Right atrium auricular region (tissue), 2 donors: Measurements from ENCODE around the gene SETMAR. TPM values are rescaled to one million over a fixed set of nuclear protein-coding genes. Genes with fewer than 3 reads are reported as not detected.
"Not testable (repeated sequence)": the region's sequence is repeated elsewhere in the genome, so short reads cannot be mapped to it uniquely, and the experiment has no call there.

Source experiments
- DNase-seq: peaks from one replicate; pipeline ENCODE4 v3.0.0-alpha.2; 2019; ENCODE audit warnings: low spot score
- H3K27ac ChIP-seq, 2 donors: fragments of 200-600 bp; sonication (generic); 1 replicate in 1 of 2; 2 replicates in 1 of 2; pipeline ENCODE4 v1.5.1; 2016 to 2019
- H3K27me3 ChIP-seq, 2 donors: fragments of 200-600 bp; sonication (generic); one replicate each; pipeline versions ENCODE4 v1.5.1 to v1.6.0; 2017 to 2019
- H3K36me3 ChIP-seq: fragments of 200-600 bp; sonication (generic); one replicate; pipeline ENCODE4 v1.5.1; 2016
- H3K4me1 ChIP-seq, 2 donors: fragments of 200-600 bp; sonication (generic); one replicate each; pipeline versions ENCODE4 v1.5.1 to v1.6.0; 2017 to 2019
- H3K4me3 ChIP-seq, 2 donors: fragments of 200-600 bp; sonication (generic); 1 replicate in 1 of 2; 2 replicates in 1 of 2; pipeline ENCODE4 v1.5.1; 2017 to 2019; ENCODE audit warnings: mild to moderate bottlenecking in 1 of 2, moderate library complexity in 1 of 2
- H3K9me3 ChIP-seq, 2 donors: fragments of 200-600 bp; sonication (generic); one replicate each; pipeline ENCODE4 v1.5.1; 2019
- total RNA-seq, 2 donors: library from RNA; depleted of rRNA; stranded (reverse); fragments of >200 nt; gene quantifications; one replicate each; pipeline ENCODE4 v1.1.0, GENCODE V29; 2016
- TF ChIP-seq, protein P1 (sequence below), 2 donors: fragments of 200-600 bp; sonication (generic); IDR thresholded peaks; one replicate each; pipeline ENCODE4 v1.5.1; 2019; ENCODE audit warnings: antibody characterized with exemption in 2 of 2

SETMAR gene
- total RNA-seq, 2 donors from 2014 or later, result 13.5 to 18.5 TPM

DNA sequence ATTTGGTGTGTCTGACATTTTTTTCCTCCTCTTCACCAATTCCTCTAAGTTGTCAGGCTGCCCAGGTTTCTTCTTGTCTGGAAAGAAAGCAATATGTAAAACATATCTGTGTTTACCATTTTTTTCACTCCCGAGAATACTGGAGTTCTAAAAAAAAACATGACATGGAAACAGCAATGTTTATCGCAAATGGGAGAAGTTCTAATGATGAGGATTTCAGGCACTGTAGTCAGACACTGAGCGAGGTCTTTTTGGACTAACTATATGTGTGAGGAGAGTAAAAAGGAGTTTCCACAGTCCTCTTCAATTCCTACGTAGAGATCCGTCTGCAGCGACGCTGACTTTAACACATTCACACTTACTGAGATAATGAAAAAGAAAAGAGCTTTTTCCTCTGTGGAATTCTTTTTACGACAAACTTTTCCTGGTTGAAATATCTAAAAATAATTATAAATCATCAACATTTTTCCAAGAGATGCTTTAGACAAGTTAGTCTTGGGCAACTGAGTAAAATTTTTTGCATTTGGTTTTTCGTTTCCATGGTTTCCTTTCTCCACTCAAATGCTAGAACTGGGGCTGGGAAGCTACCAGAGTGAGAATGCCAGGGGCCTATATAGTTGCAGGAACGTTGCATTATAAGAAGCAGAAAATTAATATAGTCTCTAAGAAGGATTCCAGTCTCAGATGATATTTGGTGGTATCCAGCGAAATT is 8.4 kb upstream of the SETMAR start:
- H3K4me1 ChIP-seq, result no peaks in the 10 kb centered on the region
- no peaks in the 10 kb centered on the region for H3K27me3 ChIP-seq
- no peak overlapping the region for H3K27ac ChIP-seq
- TF ChIP-seq, protein P1, sequence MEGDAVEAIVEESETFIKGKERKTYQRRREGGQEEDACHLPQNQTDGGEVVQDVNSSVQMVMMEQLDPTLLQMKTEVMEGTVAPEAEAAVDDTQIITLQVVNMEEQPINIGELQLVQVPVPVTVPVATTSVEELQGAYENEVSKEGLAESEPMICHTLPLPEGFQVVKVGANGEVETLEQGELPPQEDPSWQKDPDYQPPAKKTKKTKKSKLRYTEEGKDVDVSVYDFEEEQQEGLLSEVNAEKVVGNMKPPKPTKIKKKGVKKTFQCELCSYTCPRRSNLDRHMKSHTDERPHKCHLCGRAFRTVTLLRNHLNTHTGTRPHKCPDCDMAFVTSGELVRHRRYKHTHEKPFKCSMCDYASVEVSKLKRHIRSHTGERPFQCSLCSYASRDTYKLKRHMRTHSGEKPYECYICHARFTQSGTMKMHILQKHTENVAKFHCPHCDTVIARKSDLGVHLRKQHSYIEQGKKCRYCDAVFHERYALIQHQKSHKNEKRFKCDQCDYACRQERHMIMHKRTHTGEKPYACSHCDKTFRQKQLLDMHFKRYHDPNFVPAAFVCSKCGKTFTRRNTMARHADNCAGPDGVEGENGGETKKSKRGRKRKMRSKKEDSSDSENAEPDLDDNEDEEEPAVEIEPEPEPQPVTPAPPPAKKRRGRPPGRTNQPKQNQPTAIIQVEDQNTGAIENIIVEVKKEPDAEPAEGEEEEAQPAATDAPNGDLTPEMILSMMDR (IDR thresholded peaks at IDR 0.05), result no peak
- DNase-seq, result no peak
- H3K9me3 ChIP-seq, result no peaks in the 10 kb centered on the region
- H3K4me3 ChIP-seq, result no peak overlapping the region
- H3K36me3 ChIP-seq, result no peaks in the 10 kb centered on the region

DNA sequence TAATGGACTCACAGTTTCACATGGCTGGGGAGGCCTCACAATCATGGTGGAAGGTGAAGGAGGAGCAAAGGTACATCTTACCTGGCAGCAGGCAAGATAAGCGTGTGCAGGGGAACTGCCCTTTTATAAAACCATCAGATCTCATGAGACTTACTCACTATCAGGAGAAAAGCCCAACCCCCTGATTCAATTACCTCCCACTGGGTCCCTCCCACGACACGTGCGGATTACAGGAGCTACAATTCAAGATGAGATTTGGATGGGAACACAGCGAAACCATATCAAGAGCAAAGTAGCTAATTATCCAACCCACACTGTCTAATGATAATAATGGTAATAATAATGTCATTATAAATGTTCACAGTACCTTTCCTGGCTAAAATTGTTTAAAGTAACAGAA is 6.7 kb upstream of the SETMAR start:
- H3K9me3 ChIP-seq, H3K36me3 ChIP-seq, H3K27me3 ChIP-seq, H3K27ac ChIP-seq, DNase-seq, H3K4me3 ChIP-seq, H3K4me1 ChIP-seq: not testable (repeated sequence)

DNA sequence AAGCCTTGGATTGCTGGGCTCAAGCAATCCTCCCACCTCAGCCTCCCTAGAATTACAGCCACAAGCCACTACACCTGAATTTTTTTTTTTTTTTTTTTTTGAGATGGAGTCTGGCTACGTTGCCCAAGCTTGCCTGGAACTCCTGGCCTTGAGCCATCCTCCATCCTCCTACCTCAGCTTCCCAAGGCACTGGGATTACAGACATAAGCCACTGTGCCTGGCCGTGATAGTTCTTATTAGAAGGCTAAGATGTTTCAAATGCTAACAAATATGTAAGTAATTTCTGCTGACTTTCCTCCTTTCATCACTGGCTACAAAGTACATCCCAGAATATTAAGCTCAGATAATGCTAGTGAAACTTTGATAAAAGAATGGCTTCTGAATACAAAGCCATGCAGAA is 5.7 kb upstream of the SETMAR start:
- DNase-seq, result no peak
- Histone ChIP-seq H3K9me3 (no peaks in the 10 kb centered on the region), H3K4me3 (no peak overlapping the region), H3K27me3 (no peaks in the 10 kb centered on the region), H3K27ac (no peak overlapping the region), H3K4me1 (no peaks in the 10 kb centered on the region), H3K36me3 (no peaks in the 10 kb centered on the region)
- TF ChIP-seq, protein P1 (IDR thresholded peaks at IDR 0.05), result no peak

DNA sequence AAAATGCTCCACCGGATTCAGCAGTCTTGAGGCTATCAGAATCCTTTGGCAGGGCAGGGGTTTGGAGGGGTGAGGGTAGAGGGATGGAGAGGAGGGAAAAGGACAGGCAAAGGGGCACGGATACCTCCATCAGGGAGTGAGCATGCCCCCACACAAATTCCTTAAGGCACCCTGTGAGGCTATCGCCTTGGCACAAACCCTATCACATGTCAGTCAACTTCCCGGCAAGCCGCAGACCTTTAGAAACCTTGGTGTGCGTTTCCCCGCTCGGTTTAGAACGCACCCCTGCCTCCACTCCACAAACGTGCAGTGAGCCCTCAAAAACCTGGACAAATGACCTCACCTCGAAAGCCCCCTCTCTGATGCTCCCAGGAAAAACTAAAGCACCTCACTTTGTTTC is 422 bp upstream of the SETMAR start:
- TF ChIP-seq, protein P1 (IDR thresholded peaks at IDR 0.05), result no peak
- peak overlapping the region; percentile 64 to 70 for H3K4me3 ChIP-seq
- peaks cover 0 to 39% of the 10 kb centered on the region in 2 donors for H3K4me1 ChIP-seq
- no peak for DNase-seq
- H3K27me3 ChIP-seq, result no peaks in the 10 kb centered on the region
- peak overlapping the region; percentile 93 for H3K27ac ChIP-seq
- no peaks in the 10 kb centered on the region for H3K36me3 ChIP-seq
- no peaks in the 10 kb centered on the region for H3K9me3 ChIP-seq

DNA sequence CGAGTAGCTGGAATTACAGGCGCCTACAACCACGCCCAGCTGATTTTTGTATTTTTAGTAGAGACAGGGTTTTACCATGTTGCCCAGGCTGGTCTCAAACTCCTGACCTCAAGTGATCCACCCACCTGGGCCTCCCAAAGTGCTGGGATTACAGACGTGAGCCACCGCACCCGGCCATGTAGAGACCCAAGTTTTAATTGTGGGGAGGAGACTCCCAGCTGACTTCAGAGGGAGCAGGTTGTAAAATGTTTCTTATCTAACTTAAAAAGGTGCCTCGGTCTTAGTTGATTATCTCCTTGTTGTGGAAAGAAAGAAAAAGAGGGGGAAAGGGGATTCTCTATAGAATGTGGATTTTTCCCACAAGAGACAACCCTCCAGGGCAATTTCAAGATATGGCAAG is 2.0 kb downstream of the SETMAR start:
- not testable (repeated sequence) for H3K9me3 ChIP-seq, DNase-seq, H3K27me3 ChIP-seq, H3K4me3 ChIP-seq, H3K36me3 ChIP-seq
- Histone ChIP-seq H3K27ac (peak overlapping the region; percentile 46 to 61), H3K4me1 (peaks cover 0 to 41% of the 10 kb centered on the region in 2 donors)

DNA sequence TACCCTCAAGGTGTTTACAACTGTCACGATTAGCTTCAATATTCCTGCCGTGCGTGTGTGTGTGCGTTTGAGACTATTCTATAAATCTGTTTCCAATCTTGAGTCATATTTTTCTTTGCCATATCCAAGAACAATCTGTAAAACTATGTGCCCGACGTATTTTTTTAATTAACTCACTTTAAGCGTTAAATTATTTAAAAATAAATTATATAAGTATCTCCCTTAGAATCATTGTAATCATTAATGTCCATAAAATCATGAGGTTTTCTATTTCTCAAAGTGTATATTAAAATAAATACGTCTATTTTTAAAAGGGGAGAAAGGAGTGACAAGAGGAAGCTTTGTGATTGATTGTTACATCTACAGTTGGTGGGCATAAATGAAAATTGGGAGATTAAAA is 2.9 kb downstream of the SETMAR start:
- TF ChIP-seq, protein P1 (IDR thresholded peaks at IDR 0.05), result no peak
- Histone ChIP-seq H3K9me3 (no peaks in the 10 kb centered on the region), H3K4me1 (peaks cover 0 to 41% of the 10 kb centered on the region in 2 donors), H3K4me3 (no peak overlapping the region), H3K27ac (peak overlapping the region; percentile 61 to 70), H3K36me3 (no peaks in the 10 kb centered on the region), H3K27me3 (no peaks in the 10 kb centered on the region)
- no peak for DNase-seq

DNA sequence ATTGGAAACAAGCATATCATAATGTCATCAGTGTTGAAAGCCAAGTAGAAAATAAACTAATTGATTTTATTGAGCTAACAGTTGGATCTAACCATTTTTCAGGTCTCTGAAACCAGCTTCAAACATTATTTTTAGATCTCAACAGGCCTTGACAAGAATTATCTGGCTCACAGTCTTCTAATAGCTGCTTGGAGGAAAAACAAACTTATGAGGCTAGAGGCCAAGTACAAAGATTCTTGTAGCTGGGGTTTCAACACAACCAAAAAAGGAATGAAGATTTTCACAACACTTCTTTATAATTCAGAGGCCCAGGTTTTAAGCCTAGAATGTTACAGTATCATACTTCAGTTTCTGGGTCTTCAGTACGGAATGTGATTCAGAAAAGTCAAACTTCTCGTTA is 3.7 kb downstream of the SETMAR start:
- Histone ChIP-seq H3K36me3 (no peaks in the 10 kb centered on the region), H3K27me3 (no peaks in the 10 kb centered on the region), H3K9me3 (no peaks in the 10 kb centered on the region), H3K4me1 (peaks cover 0 to 41% of the 10 kb centered on the region in 2 donors), H3K4me3 (no peak overlapping the region), H3K27ac (peak overlapping the region; percentile 61 to 70)
- no peak for DNase-seq
- TF ChIP-seq, protein P1 (IDR thresholded peaks at IDR 0.05), result no peak
